Measurements from ENCODE around the gene PDE4DIP.
"Not testable (repeated sequence)": the region's sequence is repeated elsewhere in the genome, so short reads cannot be mapped to it uniquely, and the experiment has no call there.

PDE4DIP gene

DNA sequence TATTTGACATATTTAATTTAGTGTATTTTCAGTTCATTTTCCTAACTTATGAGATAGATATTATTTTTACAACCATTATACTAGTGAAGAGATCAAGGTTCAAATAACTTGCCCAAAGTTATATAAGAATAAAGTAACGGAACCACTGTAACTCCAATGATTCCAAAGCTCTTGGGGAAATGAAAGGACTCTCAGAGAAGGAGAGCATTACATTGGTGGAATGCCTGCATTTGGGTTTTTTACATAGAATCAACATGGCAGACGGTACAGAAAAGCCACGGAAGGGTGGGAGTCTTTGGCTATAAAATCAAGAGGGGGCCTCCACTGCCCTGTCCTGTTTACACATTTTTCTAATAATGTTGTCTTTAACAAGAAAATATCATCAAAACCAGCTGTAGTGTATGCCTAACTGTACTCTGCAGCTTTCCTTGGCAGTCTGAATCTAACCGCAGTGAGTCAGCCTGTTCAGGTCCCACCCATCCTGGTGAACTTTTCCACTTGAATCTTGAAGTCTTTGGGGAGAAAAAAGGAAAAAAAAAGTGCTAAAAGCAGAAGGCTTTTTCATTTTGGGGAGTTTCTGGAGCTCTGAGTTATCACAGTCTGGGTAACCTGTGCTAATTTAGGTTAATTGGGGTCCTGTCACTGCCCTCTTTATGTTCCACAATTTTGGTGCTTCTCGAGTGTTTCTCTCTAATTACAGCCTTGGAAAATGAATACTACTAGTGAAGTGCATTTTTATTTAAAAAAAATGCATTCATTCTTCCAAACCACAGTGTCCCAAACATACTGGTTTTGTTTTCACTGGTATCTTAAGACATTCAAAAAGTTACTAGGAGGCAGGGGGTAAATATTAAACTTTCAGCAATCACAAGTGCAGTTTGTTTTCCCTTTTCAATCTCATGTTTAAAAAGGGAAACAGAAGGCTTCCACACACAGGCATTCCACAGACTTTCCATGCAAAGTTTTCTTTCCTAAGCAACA lies 30.5 kb downstream of the PDE4DIP start:
- DNase-seq = not testable (repeated sequence)

DNA sequence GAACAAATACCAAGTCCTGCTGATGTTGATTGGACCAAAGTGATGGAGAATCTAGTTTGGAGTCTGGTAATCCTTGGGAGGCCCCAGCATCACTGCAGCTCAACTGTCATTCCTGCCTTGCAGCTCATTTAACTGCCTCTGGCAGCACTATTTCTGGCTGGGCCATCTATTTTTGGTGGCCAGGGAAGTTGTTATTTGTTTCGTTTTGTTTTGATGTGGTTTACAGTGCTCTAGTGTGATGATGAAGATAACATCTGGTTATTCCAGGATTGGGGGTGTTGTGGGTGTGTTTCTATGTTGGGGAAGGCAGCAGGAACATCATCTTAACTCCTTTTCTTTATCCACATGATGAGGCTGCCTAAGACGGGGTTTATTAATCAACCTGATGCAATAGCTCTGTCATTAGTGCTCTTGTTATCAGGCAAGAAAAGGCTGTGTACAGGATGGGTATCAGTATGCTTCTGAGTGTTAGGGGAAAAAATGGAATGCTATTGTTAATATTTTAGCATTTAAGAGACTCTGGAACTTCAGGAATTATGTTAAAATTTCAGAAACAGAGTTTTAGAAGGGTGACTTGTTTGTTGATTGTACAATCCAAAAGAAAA lies 35.7 kb downstream of the PDE4DIP start:
- not testable (repeated sequence) for DNase-seq

DNA sequence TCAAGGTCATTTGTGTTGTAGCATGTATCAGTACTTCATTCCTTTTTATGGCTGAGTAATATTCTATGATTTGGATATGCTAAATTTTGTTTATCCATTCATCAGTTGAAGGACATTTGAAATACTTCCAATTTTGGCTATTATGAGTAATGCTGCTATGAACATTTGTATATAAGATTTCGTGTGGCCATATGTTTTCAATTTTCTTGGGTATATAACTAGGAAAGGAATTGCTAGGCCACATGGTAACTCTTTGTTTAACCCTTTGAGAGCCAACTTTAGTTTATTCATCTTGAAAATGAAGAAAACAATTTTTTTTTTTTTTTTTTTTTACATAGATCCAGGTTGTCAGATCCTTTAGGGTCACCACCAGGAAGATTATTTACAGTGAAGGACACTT lies 37.0 kb downstream of the PDE4DIP start:
- DNase-seq = not testable (repeated sequence)

DNA sequence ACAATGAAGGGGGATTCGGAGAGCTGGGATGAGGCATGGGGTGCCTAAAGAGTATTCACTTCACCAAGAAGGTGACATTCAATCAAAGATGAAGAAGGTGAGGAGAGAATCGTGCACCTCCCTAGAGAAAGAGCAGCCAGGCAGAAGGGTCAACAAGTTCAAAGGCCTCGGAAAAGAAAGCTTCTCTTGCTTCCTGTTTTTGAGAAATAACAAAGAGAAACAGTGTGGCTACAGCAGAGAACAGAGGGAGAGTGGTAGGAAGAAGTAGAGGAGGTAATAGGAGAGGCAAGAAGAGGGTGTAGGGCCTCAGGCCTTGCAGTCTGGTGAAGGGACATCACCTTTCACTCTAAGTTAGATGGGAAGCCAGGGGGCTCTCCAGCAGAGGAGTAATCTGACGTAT lies 41.0 kb downstream of the PDE4DIP start:
- not testable (repeated sequence) for DNase-seq

DNA sequence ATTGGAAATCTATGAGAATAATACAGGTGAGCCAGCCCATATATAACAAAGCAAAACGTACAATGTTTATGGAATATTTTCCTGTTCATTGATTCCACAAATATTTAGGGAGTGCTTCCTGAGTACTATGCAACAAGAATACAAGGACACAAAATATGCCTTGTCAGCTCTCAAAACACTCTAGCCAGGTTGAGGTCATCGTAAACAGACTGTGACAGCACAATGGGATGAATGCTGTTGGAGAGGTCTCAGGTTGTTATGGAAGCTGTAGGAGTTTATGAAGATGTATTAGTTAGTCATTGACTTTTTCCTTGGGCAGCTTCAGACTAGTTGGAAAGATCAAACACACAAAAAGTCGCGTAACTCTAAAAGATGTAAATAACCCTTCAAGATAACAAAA lies 42.1 kb downstream of the PDE4DIP start:
- DNase-seq = not testable (repeated sequence)

DNA sequence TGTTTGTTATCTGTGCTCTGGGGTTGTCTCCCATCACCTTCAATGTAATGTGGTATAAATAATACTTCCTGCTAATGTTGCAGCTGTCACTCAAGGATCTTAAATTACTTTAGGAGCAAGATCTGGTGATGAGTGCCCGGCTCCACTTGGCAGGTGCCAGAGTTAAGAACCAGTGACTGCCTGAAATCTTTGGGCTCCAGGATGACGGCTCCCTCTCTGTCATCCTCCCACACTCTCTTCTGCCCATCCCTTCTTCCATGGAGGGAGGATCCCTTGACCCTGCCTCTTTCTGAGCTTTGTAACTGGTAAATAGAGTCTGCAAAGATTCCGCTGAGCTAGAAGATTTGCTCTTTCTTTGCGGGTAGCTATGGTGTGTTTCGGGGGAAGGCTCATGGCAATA lies 44.4 kb downstream of the PDE4DIP start:
- not testable (repeated sequence) for DNase-seq

DNA sequence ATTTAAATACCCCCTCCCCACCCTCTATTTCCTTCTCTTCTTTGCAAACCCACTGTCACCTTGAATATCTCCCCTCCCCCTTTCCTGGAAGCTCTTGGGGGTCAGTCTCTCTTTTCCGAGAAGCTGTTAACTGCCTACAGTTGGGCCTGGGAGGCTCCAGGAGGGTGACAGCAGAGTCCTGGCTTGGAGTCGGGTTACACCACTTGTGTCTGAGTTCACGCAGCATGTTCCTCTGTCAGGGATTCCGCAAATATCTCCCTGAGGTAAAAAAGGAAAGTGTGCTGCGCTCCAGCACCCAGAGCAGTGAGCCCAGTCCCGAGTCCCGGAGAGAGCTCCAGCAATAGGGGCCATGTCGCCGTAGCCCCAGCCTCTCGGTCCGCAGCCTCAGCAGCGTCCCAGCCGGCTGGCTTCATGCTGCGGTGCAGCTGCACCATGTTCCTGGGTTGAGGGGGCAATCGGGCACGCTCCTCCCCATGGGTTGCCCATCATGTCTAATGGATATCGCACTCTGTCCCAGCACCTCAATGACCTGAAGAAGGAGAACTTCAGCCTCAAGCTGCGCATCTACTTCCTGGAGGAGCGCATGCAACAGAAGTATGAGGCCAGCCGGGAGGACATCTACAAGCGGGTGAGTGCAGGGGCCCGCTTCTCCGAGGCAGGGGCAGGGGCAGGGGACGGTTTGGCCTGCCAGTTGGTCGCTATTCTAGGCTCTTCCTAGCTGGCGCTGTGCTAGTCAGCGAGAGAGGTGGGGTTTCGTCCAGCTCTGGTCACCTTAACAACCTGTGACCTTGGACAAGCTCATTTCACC lies 45.2 kb downstream of the PDE4DIP start:
- DNase-seq = not testable (repeated sequence)

DNA sequence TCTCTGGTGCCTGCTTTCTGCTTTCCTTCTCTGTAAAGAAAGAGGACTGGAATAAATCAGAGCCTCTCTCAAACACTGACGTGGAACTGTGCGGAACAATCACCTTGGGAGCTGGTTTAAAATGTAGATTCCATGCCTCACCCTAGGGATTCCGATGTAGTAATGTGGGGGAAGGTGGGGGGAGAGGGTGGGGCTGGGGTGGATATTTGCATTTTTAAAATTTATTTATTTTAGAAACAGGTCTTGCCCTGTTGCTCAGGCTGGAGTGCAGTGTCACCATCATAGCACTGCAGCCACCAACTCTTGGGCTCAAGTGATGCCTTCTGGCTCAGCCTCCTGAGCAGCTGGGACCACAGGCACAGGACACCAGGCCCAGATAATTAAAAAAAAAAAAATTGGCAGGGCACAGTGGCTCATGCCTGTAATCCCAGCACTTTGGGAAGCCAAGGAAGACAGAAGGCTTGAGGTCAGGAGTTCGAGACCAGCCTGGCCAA lies 45.9 kb downstream of the PDE4DIP start:
- not testable (repeated sequence) for DNase-seq

DNA sequence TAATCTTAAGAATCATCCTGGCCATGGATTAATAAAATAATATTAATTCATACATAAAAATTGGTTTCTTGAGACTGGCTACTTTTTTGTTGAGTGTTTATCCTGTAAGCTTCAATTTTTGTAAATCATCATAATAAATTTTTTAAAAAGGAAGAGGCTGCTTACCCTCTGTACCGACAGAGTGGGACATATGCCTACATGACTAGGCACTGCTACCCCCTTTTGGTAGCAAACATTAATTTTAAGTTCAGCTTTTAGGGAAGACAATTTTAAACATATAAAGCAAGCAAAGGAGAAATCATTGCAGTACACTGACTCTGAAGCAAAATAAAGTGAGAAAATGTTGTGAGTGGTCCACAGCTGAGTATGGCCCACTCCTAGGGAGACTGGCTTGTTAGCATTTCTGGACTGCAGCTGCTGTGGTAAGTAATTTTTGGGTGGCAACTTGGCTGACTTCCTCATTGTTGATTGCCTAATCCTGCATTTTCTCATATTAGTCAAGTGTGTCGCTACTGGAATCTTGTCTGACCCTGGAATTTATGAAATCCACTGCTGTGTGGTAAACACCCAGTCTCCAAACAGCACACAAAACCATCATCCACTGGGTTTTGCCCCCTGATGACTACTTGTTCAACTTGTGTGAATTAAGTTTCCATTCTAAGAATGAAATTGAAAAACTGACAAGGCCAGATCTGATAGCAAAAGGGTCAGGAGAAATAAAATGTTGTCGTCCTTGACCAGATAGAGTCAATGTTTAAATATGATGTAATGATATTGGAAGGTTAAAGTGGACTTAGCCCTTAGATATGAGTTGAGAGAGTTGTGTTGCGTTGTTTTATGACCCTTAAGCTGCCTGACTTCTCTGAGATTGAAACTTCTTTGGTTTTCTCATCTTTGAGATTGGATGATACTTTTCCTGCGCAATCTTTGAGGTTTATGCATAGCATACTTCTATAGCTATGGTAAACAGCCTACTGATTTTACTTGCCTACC lies 50.4 kb downstream of the PDE4DIP start:
- DNase-seq = not testable (repeated sequence)

DNA sequence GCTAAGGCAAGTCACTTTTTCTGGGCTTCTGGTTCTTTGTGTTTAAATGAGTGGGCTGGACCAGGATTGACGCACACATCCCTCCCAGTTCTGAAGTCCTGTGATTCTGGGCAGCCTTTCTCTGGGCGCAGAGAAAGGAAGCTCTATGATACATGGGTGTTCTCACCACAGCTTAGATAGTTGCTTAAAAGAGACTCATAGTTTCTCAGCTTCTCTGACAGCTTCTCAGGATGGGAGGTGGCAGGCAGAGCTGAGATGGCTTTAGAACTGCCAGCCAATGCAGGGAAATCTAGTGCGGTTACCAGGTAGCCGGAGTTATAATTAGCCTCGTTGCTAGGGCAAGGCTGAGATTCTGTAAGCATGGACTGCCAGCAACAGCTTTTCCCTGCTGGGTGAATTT lies 55.8 kb downstream of the PDE4DIP start:
- DNase-seq = not testable (repeated sequence)

DNA sequence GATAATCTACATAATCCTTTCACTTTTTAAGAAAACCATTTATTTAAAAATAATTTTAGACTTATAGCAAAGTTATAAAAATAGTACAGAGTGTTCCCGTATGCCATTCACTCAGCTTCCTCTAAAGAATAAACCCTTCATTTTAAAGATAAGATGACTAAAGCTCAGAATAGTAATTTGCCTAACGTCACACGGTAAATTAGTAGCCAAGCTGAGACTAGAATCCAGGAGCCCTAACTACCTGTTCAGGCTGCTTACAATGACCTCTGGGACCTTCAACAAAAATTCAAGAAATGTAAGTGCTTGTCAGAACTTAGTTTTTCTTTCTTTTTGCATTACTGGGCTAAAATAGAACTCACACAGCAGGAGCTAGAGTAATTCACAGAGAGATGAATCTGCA lies 56.5 kb downstream of the PDE4DIP start:
- not testable (repeated sequence) for DNase-seq

DNA sequence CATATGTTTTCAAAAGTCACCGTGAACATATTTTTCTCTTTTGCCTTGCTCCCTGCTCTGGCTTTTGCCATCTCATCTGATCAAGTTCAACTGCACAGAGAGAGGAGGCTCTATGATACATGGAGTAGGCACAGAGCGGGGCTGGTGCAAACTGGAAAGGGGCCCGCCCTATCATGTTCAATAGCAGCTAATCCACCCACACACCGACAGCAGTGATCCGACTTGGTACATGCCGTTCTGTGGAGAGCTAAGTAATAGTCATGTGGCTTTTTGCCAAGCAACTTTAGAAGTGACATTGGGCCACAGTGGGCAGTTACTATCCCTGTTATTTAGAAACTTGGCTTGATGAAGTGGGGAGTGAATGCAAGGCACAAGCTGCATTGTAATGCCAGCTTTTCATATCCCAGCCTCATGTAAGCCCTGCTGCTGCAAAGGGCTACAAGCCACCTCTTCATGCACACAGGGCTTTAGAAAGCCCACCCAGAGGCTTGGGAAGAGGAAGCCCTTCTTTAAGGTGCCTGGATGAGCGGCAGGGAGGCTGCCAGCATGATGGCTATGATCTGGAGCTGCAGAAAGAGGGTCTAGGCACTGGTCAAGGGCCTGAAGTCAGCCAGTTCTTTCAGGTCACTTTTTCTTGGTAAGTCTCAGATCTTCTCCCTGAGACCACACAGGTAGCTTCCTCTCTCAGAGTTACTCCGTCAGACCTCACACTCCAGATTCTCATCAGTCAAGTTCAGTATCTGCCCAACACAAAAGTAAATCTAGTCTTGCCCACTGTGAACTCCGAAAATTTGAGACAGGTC lies 57.1 kb downstream of the PDE4DIP start:
- DNase-seq = not testable (repeated sequence)

DNA sequence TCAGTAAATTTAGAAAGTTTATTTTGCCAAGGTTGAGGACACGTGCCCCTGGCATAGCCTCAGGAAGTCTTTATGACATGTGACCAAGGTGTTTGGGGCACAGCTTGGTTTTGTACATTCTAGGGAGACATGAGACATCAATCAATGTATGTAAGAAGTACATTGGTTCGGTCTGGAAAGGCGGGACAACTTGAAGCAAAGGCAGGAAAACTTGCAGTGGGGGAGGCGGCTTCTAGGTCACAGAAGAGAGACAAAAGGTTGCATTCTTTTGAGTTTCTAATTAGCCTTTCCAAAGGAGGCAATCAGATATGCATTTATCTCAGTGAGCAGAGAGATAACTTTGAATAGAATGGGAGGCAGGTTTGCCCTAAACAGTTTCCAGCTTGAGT lies 57.7 kb downstream of the PDE4DIP start:
- not testable (repeated sequence) for DNase-seq

DNA sequence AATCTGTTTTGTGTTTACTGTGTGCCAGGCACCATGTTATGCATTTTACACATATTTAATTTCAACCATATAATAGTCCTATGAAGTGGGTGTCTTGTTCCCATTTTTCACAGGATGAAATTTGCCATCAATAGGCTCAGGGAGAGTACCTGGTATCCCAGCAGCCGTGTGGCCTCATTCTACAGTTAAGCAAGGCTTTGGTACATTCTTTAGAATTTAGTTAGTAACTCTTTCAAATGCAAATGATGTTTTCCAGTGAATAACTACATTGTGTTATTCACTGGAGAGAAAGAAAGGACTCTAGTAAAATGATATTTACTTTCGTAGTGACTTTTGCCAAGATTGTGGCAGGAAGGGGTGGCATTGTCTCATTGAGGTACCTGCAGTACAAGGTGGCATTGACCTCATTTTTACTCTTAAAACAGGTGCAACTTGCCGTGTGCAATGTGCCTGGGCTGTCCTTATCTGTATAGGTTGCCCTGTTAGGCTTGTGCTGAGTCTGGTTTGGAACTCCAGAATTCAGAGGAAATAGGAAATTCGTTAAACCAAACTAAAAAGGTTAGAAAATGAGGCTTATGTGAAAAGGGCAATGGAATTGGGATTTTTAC lies 65.1 kb downstream of the PDE4DIP start:
- not testable (repeated sequence) for DNase-seq

DNA sequence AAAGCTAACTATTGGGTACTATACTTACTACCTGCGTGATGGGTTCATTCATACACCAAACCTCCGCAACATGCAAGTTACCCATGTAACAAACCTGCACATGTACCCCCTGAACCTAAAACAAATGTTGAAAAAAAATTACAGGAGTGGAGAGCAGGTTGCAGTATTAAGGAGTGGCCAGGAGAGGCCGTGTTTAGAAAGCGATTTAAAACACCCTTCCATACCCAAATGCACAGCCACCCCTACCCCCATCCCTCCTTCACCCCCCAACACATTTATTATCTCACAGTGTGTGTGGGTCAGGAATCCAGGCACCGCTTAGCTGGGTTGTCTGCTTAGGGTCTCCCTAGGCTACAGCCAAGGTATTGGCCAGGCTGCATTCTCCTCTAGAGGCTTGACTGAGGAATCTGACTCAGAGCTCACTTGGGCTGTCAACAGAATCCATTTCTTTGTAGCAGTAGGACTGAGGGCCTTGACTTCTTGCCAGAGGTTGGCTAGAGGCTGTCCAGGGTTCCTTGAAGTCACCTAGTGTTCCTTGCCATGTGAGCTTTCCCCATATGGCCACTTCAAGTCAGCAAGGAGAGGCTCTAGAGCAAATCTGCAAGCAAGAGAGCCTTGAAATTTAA lies 67.2 kb downstream of the PDE4DIP start:
- not testable (repeated sequence) for DNase-seq

DNA sequence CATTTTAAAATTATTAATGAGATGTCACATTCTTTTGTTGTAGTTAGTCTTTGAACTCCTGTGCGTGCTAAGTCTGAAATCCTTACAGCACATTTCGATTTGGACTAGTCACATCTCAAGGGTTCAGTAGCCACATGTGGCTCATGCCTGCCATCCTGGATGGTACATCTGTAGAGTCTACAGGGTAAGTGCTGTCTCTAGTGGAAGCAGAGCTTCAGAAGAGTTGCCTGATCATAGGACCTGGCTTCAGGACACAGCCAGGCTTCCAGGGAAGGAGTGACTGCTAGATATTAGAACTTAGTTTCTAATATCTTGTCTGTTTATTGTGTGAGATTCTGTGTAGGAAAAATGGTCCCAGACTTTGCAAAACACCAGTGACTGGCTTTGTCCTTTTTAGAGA lies 72.0 kb downstream of the PDE4DIP start:
- DNase-seq = not testable (repeated sequence)

DNA sequence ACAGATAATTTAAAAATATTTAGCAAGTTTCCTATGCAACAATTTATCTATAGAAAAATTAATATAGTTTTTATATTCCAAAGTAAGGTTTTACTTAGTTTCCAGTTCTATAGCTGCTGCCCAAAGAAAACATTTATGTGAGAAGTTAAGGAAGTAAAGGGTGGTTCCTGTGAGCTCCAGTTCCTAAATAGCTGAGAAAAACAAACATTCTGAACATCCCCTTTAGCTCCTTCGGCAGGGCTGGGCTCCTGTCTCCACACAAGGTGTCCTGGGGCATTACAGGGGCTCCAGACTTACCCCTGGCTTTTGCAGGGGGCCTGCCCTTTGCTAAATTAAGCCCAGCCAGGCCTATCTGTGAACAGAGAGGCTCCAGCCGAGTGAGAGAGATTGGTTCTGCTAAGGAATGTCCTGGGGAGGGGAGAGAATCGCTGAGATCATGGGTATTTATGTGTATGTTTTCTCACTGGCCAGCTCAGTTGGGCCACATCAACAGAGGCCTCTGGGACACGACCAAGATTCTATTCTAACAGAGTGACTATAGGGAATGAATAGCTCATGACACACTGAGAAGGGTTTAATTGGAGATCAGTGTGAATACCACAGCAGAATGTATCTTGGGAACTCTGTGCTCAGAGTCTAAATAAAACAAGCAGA lies 72.6 kb downstream of the PDE4DIP start:
- not testable (repeated sequence) for DNase-seq

DNA sequence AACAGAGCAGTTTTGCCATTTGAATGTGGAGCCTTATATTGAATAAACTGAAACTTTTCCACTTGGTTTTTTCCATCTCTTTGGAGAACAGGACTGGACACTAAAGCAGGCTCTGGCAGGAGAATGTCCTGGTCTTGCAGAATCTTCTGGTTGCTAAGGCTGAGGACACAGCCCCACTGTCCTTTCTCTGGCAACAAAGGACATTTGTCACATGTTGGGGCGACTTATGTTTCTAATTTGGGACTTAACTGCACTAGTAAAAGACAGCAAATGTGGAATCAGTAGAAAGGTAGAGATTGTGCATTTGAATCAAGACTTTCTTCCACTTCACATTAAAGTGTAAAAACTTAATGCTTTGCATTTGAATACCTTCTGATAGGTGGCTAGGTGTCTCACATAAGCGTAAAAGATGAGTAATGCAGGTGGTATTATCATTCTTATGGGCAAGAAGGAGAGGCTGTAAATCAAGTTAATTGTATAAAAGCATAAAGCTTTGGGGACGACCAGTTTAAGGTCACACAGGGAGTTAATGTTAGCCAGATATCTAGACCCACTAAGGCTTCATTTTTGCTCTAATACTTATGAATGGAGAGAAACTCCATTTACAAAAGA lies 74.7 kb downstream of the PDE4DIP start:
- not testable (repeated sequence) for DNase-seq

DNA sequence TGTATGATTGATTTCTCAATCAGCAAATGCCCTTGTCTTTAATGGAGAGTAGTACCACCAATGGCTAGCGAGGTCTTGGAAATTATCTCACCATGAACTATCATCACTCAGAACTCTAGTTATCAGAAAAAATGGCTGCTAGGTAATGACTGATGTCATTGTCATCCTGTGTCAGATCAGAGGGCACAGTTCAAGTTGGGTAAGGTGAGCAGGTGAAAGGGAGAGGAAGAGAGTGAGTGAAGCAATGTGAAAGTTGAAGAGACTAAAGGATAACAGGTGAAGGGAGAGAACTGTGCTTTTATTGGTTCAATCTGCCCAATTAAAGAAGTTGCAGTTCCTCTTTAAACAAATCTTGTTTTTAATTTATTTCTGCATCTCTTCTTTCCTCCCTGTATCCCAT lies 76.8 kb downstream of the PDE4DIP start:
- DNase-seq = not testable (repeated sequence)

All from CD4-positive, alpha-beta T cell treated with Interleukin-4 for 4 hours (primary cell).